Thymus (tissue), 11 donors: ENCODE data around the gene MTMR1. TPM values are rescaled to one million over a fixed set of nuclear protein-coding genes. Genes with fewer than 3 reads are reported as not detected.

Experiments used
- DNase-seq, 9 donors: peaks; one replicate each; pipeline ENCODE4 v3.0.0-alpha.2; 2013; ENCODE audit warnings: low spot score in 9 of 9, low read depth in 6 of 9, missing footprints in 1 of 9
- H3K27ac ChIP-seq, 2 donors: one replicate each; pipeline ENCODE4 v1.5.1; 2013; ENCODE audit warnings: control low read depth in 1 of 2, low read depth in 1 of 2, low read length in 1 of 2, mild to moderate bottlenecking in 1 of 2, moderate library complexity in 1 of 2
- H3K27me3 ChIP-seq, 2 donors: one replicate each; pipeline ENCODE4 v1.5.1; 2013; ENCODE audit warnings: low read length in 1 of 2; ENCODE audit not compliant: control insufficient read depth in 2 of 2, insufficient read depth in 1 of 2
- H3K36me3 ChIP-seq, 2 donors: one replicate each; pipeline ENCODE4 v1.5.1; 2013; ENCODE audit warnings: low read length in 1 of 2, mild to moderate bottlenecking in 1 of 2, moderate library complexity in 1 of 2; ENCODE audit not compliant: control insufficient read depth in 2 of 2, insufficient read depth in 2 of 2
- H3K4me1 ChIP-seq, 2 donors: one replicate each; pipeline ENCODE4 v1.5.1; 2013; ENCODE audit warnings: low read length in 2 of 2; ENCODE audit not compliant: control insufficient read depth in 2 of 2, insufficient read depth in 2 of 2
- H3K4me3 ChIP-seq, 2 donors: one replicate each; pipeline ENCODE4 v1.5.1; 2013; ENCODE audit warnings: low read length in 2 of 2, control low read depth in 1 of 2, mild to moderate bottlenecking in 1 of 2
- H3K9me3 ChIP-seq, 2 donors: one replicate each; pipeline ENCODE4 v1.5.1; 2013; ENCODE audit warnings: low read length in 1 of 2, mild to moderate bottlenecking in 1 of 2; ENCODE audit not compliant: control insufficient read depth in 2 of 2, insufficient read depth in 1 of 2
- WGBS: extraction: QIAGEN DNeasy Blood & Tissue Kit; methylation state at CpG from one replicate; pipeline ENCODE4 v1.1.7; 2013; 5-methylcytosine and 5-hydroxymethylcytosine counted together
- polyA plus RNA-seq: library from polyadenylated mRNA; stranded (reverse); fragments of 200-250 nt; gene quantifications from one replicate; pipeline ENCODE4 v1.2.3, GENCODE V29; 2013
- total RNA-seq: library from RNA; stranded (reverse); fragments of 120-200 nt; gene quantifications from one replicate; pipeline ENCODE4 v1.2.4, GENCODE V29; 2013
- donor health status: healthy.

Gene MTMR1
- total and polyA plus RNA-seq, 2 donors, result 23.1 to 34.5 TPM

- Histone ChIP-seq H3K27ac (no peak overlapping the region), H3K36me3 (peaks cover 57 to 80% of the 10 kb centered on the region in 2 donors), H3K4me3 (no peak overlapping the region)
Observed at GRCh38 chrX:150736475-150736874, 43.3 kb downstream of the MTMR1 start.

GRCh38 chrX:150752124-150752523 lies 58.9 kb downstream of the MTMR1 start:
- peaks cover 22 to 27% of the 10 kb centered on the region in 2 donors for H3K36me3 ChIP-seq
- no peak overlapping the region for H3K4me3 ChIP-seq
- WGBS, result 99% methylated on average over 3 of the region's 3 CpGs

More at GRCh38 chrX:150736475-150736874, 43.3 kb downstream of the MTMR1 start:
- no peaks in the 10 kb centered on the region for H3K4me1 ChIP-seq
- no peaks in the 10 kb centered on the region for H3K9me3 ChIP-seq
- DNase-seq, result no peak
- H3K27me3 ChIP-seq, result no peaks in the 10 kb centered on the region
- WGBS, result 76% methylated on average over 9 of the region's 9 CpGs

GRCh38 chrX:150753357-150753756 lies 60.2 kb downstream of the MTMR1 start:
- Histone ChIP-seq H3K27me3 (no peaks in the 10 kb centered on the region), H3K4me1 (no peaks in the 10 kb centered on the region), H3K27ac (no peak overlapping the region), H3K9me3 (no peaks in the 10 kb centered on the region), H3K36me3 (peaks cover 23 to 33% of the 10 kb centered on the region in 2 donors), H3K4me3 (no peak overlapping the region)
- DNase-seq, result no peak
- 95% methylated on average over 4 of the region's 4 CpGs for WGBS

More at GRCh38 chrX:150752124-150752523, 58.9 kb downstream of the MTMR1 start:
- no peaks in the 10 kb centered on the region for H3K27me3 ChIP-seq
- no peaks in the 10 kb centered on the region for H3K9me3 ChIP-seq
- no peaks in the 10 kb centered on the region for H3K4me1 ChIP-seq
- H3K27ac ChIP-seq, result no peak overlapping the region
- DNase-seq, result no peak

GRCh38 chrX:150753968-150754367 lies 60.8 kb downstream of the MTMR1 start:
- Histone ChIP-seq H3K36me3 (peaks cover 25 to 33% of the 10 kb centered on the region in 2 donors), H3K9me3 (no peaks in the 10 kb centered on the region), H3K27me3 (no peaks in the 10 kb centered on the region), H3K4me1 (no peaks in the 10 kb centered on the region), H3K4me3 (no peak overlapping the region), H3K27ac (no peak overlapping the region)
- no peak for DNase-seq
- 98% methylated on average over 4 of the region's 4 CpGs for WGBS

GRCh38 chrX:150757371-150757770 lies 64.2 kb downstream of the MTMR1 start:
- peaks cover 24 to 29% of the 10 kb centered on the region in 2 donors for H3K36me3 ChIP-seq
- no peak overlapping the region for H3K4me3 ChIP-seq
- WGBS, result 95% methylated on average over 5 of the region's 5 CpGs
- H3K27me3 ChIP-seq, result no peaks in the 10 kb centered on the region
- DNase-seq, result no peak
- no peaks in the 10 kb centered on the region for H3K4me1 ChIP-seq
- no peaks in the 10 kb centered on the region for H3K9me3 ChIP-seq
- H3K27ac ChIP-seq, result no peak overlapping the region

GRCh38 chrX:150759568-150760416 lies 66.6 kb downstream of the MTMR1 start:
- Histone ChIP-seq H3K9me3 (no peaks in the 10 kb centered on the region), H3K27ac (no peak overlapping the region), H3K4me1 (no peaks in the 10 kb centered on the region), H3K4me3 (no peak overlapping the region), H3K36me3 (peaks cover 33 to 37% of the 10 kb centered on the region in 2 donors), H3K27me3 (no peaks in the 10 kb centered on the region)
- WGBS, result 92% methylated on average over 22 of the region's 22 CpGs
- DNase-seq, result no peak

GRCh38 chrX:150761176-150761818 lies 68.1 kb downstream of the MTMR1 start:
- no peaks in the 10 kb centered on the region for H3K4me1 ChIP-seq
- no peak overlapping the region for H3K27ac ChIP-seq
- H3K4me3 ChIP-seq, result no peak overlapping the region
- no peaks in the 10 kb centered on the region for H3K9me3 ChIP-seq
- peaks cover 33 to 40% of the 10 kb centered on the region in 2 donors for H3K36me3 ChIP-seq
- 96% methylated on average over 7 of the region's 7 CpGs for WGBS
- DNase-seq, result no peak
- no peaks in the 10 kb centered on the region for H3K27me3 ChIP-seq

GRCh38 chrX:150761819-150762216 lies 68.6 kb downstream of the MTMR1 start:
- no peaks in the 10 kb centered on the region for H3K4me1 ChIP-seq
- DNase-seq, result no peak
- peaks cover 33 to 39% of the 10 kb centered on the region in 2 donors for H3K36me3 ChIP-seq
- no peak overlapping the region for H3K4me3 ChIP-seq
- H3K27me3 ChIP-seq, result no peaks in the 10 kb centered on the region
- H3K27ac ChIP-seq, result no peak overlapping the region
- no peaks in the 10 kb centered on the region for H3K9me3 ChIP-seq
- WGBS, result 97% methylated on average over 8 of the region's 8 CpGs
